Astrocyte of the spinal cord (primary cell): Measurements from ENCODE around the gene LBH.

Source experiments
- DNase-seq: peaks from one replicate; pipeline ENCODE4 v3.0.0; 2011; ENCODE audit warnings: low read depth, low spot score
- H3K4me3 ChIP-seq: 2 replicates; pipeline ENCODE4 v1.5.1; 2011; ENCODE audit warnings: low read depth, mild to moderate bottlenecking, low read length, moderate library complexity
- CTCF ChIP-seq: IDR thresholded peaks from 2 replicates; pipeline ENCODE4 v1.5.1; 2012; ENCODE audit warnings: low read depth, mild to moderate bottlenecking, low read length, inconsistent platforms
- in situ Hi-C: cut with HindIII; loops from 2 replicates; pipeline ENCODE4 v1.10.0; 2017; ENCODE audit warnings: low sequenced_read_pairs

Gene LBH

GRCh38 chr2:30261695-30262211 lies 30.4 kb downstream of the LBH start:
- no peak for DNase-seq
- TF ChIP-seq CTCF, result no peak
- in situ Hi-C loops, result no loop called here
- no peak overlapping the region for H3K4me3 ChIP-seq

GRCh38 chr2:30262716-30263309 lies 31.5 kb downstream of the LBH start:
- in situ Hi-C loops, result no loop called here
- no peak for TF ChIP-seq CTCF
- DNase-seq, result no peak
- no peak overlapping the region for H3K4me3 ChIP-seq

- no peak overlapping the region for H3K4me3 ChIP-seq
- in situ Hi-C loops, result no loop called here
- no peak for DNase-seq
- no peak for TF ChIP-seq CTCF
Measured at GRCh38 chr2:30264274-30264673, 32.9 kb downstream of the LBH start.

- no peak overlapping the region for H3K4me3 ChIP-seq
- peak; percentile 58 for DNase-seq
- in situ Hi-C loops, result no loop called here
- TF ChIP-seq CTCF, result no peak
Measured at GRCh38 chr2:30265052-30266015, 34.0 kb downstream of the LBH start.

- TF ChIP-seq CTCF, result no peak
- in situ Hi-C loops, result no loop called here
- no peak overlapping the region for H3K4me3 ChIP-seq
- DNase-seq, result no peak
Measured at GRCh38 chr2:30266051-30266621, 34.8 kb downstream of the LBH start.

GRCh38 chr2:30266705-30267104 lies 35.4 kb downstream of the LBH start:
- H3K4me3 ChIP-seq, result no peak overlapping the region
- DNase-seq, result no peak
- in situ Hi-C loops, result no loop called here
- TF ChIP-seq CTCF, result no peak
